Ishikawa (cell line): ENCODE data around the gene SRRM3.

Experiments
- CREB1 ChIP-seq: IDR thresholded peaks from 2 replicates; pipeline ENCODE4 v1.6.1; 2012; ENCODE audit warnings: low read depth
- EGR1 ChIP-seq: IDR thresholded peaks from 2 replicates; pipeline ENCODE4 v1.6.1; 2012
- MAX ChIP-seq: IDR thresholded peaks from 2 replicates; pipeline ENCODE4 v1.6.1; 2012
- NFIC ChIP-seq: IDR thresholded peaks from 2 replicates; pipeline ENCODE4 v1.6.1; 2012
- REST ChIP-seq: IDR thresholded peaks from 2 replicates; pipeline ENCODE4 v1.6.1; 2012; ENCODE audit warnings: low read depth, mild to moderate bottlenecking
- TAF1 ChIP-seq: IDR thresholded peaks from 2 replicates; pipeline ENCODE4 v1.6.1; 2012; ENCODE audit warnings: low read depth, mild to moderate bottlenecking
- USF1 ChIP-seq: IDR thresholded peaks from 2 replicates; pipeline ENCODE4 v1.6.1; 2012
- YY1 ChIP-seq: IDR thresholded peaks from 2 replicates; pipeline ENCODE4 v1.6.1; 2012; ENCODE audit warnings: low read depth

GRCh38 chr7:76254781-76255180, 53.1 kb downstream of the SRRM3 start:
- TF ChIP-seq CREB1 (no peak), YY1 (no peak), NFIC (no peak), EGR1 (no peak), USF1 (no peak), TAF1 (no peak), MAX (no peak), REST (no peak)
